SK-N-SH (cell line): ENCODE measurements around the gene SLC24A3.

Experiments used
- CTCF ChIP-seq: fragments of 200-600 bp; sonication (generic); IDR thresholded peaks from 2 replicates; pipeline ENCODE4 v1.6.1; 2017; ENCODE audit warnings: antibody characterized with exemption, mild to moderate bottlenecking, moderate library complexity
- EP300 ChIP-seq, 2 experiments: IDR thresholded peaks; 2 replicates each; pipeline versions ENCODE4 v1.4.0 to v1.6.1; 2012; ENCODE audit warnings: borderline replicate concordance in 1 of 2, low read depth in 1 of 2, low read length in 1 of 2
- GABPA ChIP-seq: IDR thresholded peaks from 2 replicates; pipeline ENCODE4 v1.4.0; 2012; ENCODE audit warnings: low read depth, mild to moderate bottlenecking
- JUND ChIP-seq: IDR thresholded peaks from 2 replicates; pipeline ENCODE4 v1.4.0; 2012
- MAX ChIP-seq: IDR thresholded peaks from 2 replicates; pipeline ENCODE4 v1.4.0; 2012; ENCODE audit warnings: low read depth
- NRF1 ChIP-seq: IDR thresholded peaks from 2 replicates; pipeline ENCODE4 v1.6.1; 2012; ENCODE audit warnings: low read depth, mild to moderate bottlenecking, low read length
- PBX3 ChIP-seq: IDR thresholded peaks from 2 replicates; pipeline ENCODE4; 2012
- RXRA ChIP-seq: IDR thresholded peaks from 2 replicates; pipeline ENCODE4 v1.4.0; 2012; ENCODE audit warnings: low read depth, mild to moderate bottlenecking, borderline replicate concordance
- SIN3A ChIP-seq: IDR thresholded peaks from 2 replicates; pipeline ENCODE4 v1.6.1; 2012; ENCODE audit warnings: low read depth, mild to moderate bottlenecking, low read length, moderate library complexity, borderline replicate concordance
- TAF1 ChIP-seq: IDR thresholded peaks from 2 replicates; pipeline ENCODE4 v1.6.1; 2012; ENCODE audit warnings: low read depth, mild to moderate bottlenecking, low read length, moderate library complexity, borderline replicate concordance
- USF2 ChIP-seq: fragments of 150-350 bp; IDR thresholded peaks from 2 replicates; pipeline ENCODE4 v1.6.1; 2017; ENCODE audit warnings: antibody characterized with exemption, low read length, low read depth, borderline replicate concordance
- YY1 ChIP-seq: IDR thresholded peaks from 2 replicates; pipeline ENCODE4 v1.4.0; 2012; ENCODE audit warnings: low read depth, mild to moderate bottlenecking

GRCh38 chr20:19554666-19555065 lies 342.2 kb downstream of the SLC24A3 start:
- TF ChIP-seq CTCF (no peak), NRF1 (no peak), MAX (no peak), JUND (no peak), EP300 (IDR thresholded peaks at IDR 0.05; ENCODE audit: borderline replicate concordance in 1 of 2, low read depth in 1 of 2, low read length in 1 of 2) (no peak), GABPA (no peak), TAF1 (no peak), PBX3 (no peak), SIN3A (no peak), YY1 (no peak), USF2 (no peak), RXRA (no peak)
